Measurements from ENCODE around the gene QRICH1. TPM values are rescaled to one million over a fixed set of nuclear protein-coding genes. Genes with fewer than 3 reads are reported as not detected.

QRICH1 gene
- total and polyA plus RNA-seq, 2 of the 13 experiments (the other 11 are each of a cell fraction or from before 2014, with no cell fraction given): 52.6 to 102 TPM

GRCh38 chr3:49132437-49133225, 38.8 kb upstream of the QRICH1 start, which contains the start of gene LAMB2 (continued):
- TF ChIP-seq MXD4 (CRISPR knock-in tag; IDR thresholded peaks at IDR 0.05): 0 out of 2 replicates have a peak, but pooled peaks have one; percentile 34
- peak; percentile 57; the same call in 1 of the 2 replicates for TF ChIP-seq TGIF2 (CRISPR knock-in tag; IDR thresholded peaks at IDR 0.05)
- TF ChIP-seq CAMTA2 (CRISPR knock-in tag; IDR thresholded peaks at IDR 0.05; ENCODE audit: borderline replicate concordance): 0 out of 2 replicates have a peak, but pooled peaks have one; percentile 58
- 0 out of 2 replicates have a peak, but pooled peaks have one; percentile 43 for TF ChIP-seq ZNF20 (CRISPR knock-in tag; IDR thresholded peaks at IDR 0.05)
- no peak for TF ChIP-seq ZSCAN22 (CRISPR knock-in tag; IDR thresholded peaks at IDR 0.05)
- peak; percentile 53; the same call in 1 of the 2 replicates for TF ChIP-seq ZNF766 (CRISPR knock-in tag; IDR thresholded peaks at IDR 0.05; ENCODE audit: borderline replicate concordance)
- TF ChIP-seq GABPB1 (CRISPR knock-in tag; IDR thresholded peaks at IDR 0.05): peak; percentile 57
- TF ChIP-seq NONO (IDR thresholded peaks at IDR 0.05): no peak
- TF ChIP-seq NONO (CRISPR knock-in tag; conservative IDR thresholded peaks at IDR 0.05): 0 out of 2 replicates have a peak, but pooled peaks have one; percentile 58
- TF ChIP-seq XRCC5 (optimal IDR thresholded peaks at IDR 0.05; ENCODE audit: low read length): peak; percentile 86
- peak; percentile 87 for TF ChIP-seq CSRNP1 (CRISPR knock-in tag; IDR thresholded peaks at IDR 0.05)
- TF ChIP-seq ZNF776 (CRISPR knock-in tag; IDR thresholded peaks at IDR 0.05): 0 out of 2 replicates have a peak, but pooled peaks have one; percentile 54
- peak; percentile 81; the same call in 1 of the 2 replicates for TF ChIP-seq KDM5A (IDR thresholded peaks at IDR 0.05; ENCODE audit: borderline replicate concordance, low read length)
- TF ChIP-seq ZNF253 (CRISPR knock-in tag; IDR thresholded peaks at IDR 0.05; ENCODE audit: borderline replicate concordance): 0 out of 2 replicates have a peak, but pooled peaks have one; percentile 7
- no peak for TF ChIP-seq ZNF562 (CRISPR knock-in tag; IDR thresholded peaks at IDR 0.05; ENCODE audit: borderline replicate concordance)
- 0 out of 2 replicates have a peak, but pooled peaks have one; percentile 22 for TF ChIP-seq ZNF264 (CRISPR knock-in tag; IDR thresholded peaks at IDR 0.05)
- no peak for TF ChIP-seq SOX6 (IDR thresholded peaks at IDR 0.05)
- peak; percentile 59; the same call in 1 of the 2 replicates for TF ChIP-seq SOX6 (CRISPR knock-in tag; IDR thresholded peaks at IDR 0.05)
- TF ChIP-seq BRF2 (CRISPR knock-in tag; IDR thresholded peaks at IDR 0.05): peak; percentile 54; the same call in 1 of the 2 replicates
- TF ChIP-seq ZNF574 (CRISPR knock-in tag; IDR thresholded peaks at IDR 0.05): peak; percentile 50; the same call in 1 of the 2 replicates
- no peak for TF ChIP-seq CBX1 (IDR thresholded peaks at IDR 0.05; ENCODE audit: low read depth)
- TF ChIP-seq SP1 (IDR thresholded peaks at IDR 0.05): no peak
- no peak for TF ChIP-seq SP1 (CRISPR knock-in tag; IDR thresholded peaks at IDR 0.05)
- peak; percentile 46 for TF ChIP-seq HNRNPLL (IDR thresholded peaks at IDR 0.05; ENCODE audit: low read depth, low read length, poor library complexity, severe bottlenecking)
- 0 out of 2 replicates have a peak, but pooled peaks have one; percentile 67 for TF ChIP-seq AHR (CRISPR knock-in tag; IDR thresholded peaks at IDR 0.05)

Measured in HepG2 (cell line).